GM18520 (cell line): Measurements from ENCODE around the gene CRB1.

Experiments
- ATAC-seq: cut with Tn5 transposase; IDR thresholded peaks from one replicate; pipeline ENCODE4 v1.9.1; 2021; ENCODE audit not compliant: unreplicated experiment

CRB1 gene

GRCh38 chr1:197515421-197515820 is 247.4 kb downstream of the CRB1 start:
- no peak for ATAC-seq

GRCh38 chr1:197519741-197520334 is 251.8 kb downstream of the CRB1 start:
- ATAC-seq = no peak

GRCh38 chr1:197521118-197521739 is 253.2 kb downstream of the CRB1 start:
- peak; percentile 63 for ATAC-seq

GRCh38 chr1:197526736-197527371 is 258.8 kb downstream of the CRB1 start:
- ATAC-seq = no peak
